Gastroesophageal sphincter (tissue), 3 donors: ENCODE data around the gene ISM1.

Experiments
- CTCF ChIP-seq, 4 experiments: fragments of 200-600 bp in 2 of 4; fragments of 450-650 bp in 2 of 4; sonication (generic) in 1 of 4; IDR thresholded peaks; one replicate each; pipeline ENCODE4 v1.5.1; 2017 to 2019; ENCODE audit warnings: antibody characterized with exemption in 4 of 4, mild to moderate bottlenecking in 2 of 4, moderate library complexity in 2 of 4
- EP300 ChIP-seq: sonication (generic); formaldehyde crosslinking; IDR thresholded peaks from one replicate; pipeline ENCODE4 v1.6.1; 2017; ENCODE audit warnings: antibody characterized with exemption, mild to moderate bottlenecking
- POLR2A ChIP-seq, 2 donors: fragments of 450-650 bp; IDR thresholded peaks; one replicate each; pipeline ENCODE4 v1.6.1; 2017; ENCODE audit warnings: antibody characterized with exemption in 2 of 2, mild to moderate bottlenecking in 2 of 2, moderate library complexity in 1 of 2
- POLR2AphosphoS5 ChIP-seq: sonication (generic); formaldehyde crosslinking; IDR thresholded peaks from one replicate; pipeline ENCODE4 v1.6.1; 2017; ENCODE audit warnings: antibody characterized with exemption

- no peak for TF ChIP-seq CTCF (IDR thresholded peaks at IDR 0.05)
- TF ChIP-seq POLR2AphosphoS5, result no peak
- TF ChIP-seq POLR2A (IDR thresholded peaks at IDR 0.05), result no peak
- no peak for TF ChIP-seq EP300
These were observed 13.9 kb downstream of the ISM1 start for GRCh38 chr20:13234961-13235360.
